ENCODE results near the gene ATF6. TPM values are rescaled to one million over a fixed set of nuclear protein-coding genes. Genes with fewer than 3 reads are reported as not detected.

The ATF6 gene
- total RNA-seq, 1 donor from 2014 or later: 51.0 TPM

DNA sequence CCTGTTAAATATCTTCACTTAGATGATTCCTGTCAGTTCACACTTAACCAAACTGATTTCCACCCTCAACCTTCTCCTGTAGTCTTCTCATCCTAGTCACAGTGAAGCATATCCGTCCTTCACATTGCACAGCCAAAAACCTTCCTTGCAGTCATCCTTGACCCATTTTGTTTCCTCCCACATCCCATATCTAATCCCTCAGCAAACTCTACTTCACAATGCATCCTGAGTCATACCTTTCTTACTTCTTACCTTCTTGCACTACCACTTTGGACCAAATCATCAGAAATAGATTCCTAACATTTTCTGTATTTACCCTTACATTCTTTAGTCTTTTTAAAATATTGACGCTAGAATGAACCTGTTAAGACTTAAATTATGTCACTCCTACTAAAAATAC lies 170.7 kb downstream of the ATF6 start:
- no peak for DNase-seq (ENCODE audit: low read depth, low spot score)

DNA sequence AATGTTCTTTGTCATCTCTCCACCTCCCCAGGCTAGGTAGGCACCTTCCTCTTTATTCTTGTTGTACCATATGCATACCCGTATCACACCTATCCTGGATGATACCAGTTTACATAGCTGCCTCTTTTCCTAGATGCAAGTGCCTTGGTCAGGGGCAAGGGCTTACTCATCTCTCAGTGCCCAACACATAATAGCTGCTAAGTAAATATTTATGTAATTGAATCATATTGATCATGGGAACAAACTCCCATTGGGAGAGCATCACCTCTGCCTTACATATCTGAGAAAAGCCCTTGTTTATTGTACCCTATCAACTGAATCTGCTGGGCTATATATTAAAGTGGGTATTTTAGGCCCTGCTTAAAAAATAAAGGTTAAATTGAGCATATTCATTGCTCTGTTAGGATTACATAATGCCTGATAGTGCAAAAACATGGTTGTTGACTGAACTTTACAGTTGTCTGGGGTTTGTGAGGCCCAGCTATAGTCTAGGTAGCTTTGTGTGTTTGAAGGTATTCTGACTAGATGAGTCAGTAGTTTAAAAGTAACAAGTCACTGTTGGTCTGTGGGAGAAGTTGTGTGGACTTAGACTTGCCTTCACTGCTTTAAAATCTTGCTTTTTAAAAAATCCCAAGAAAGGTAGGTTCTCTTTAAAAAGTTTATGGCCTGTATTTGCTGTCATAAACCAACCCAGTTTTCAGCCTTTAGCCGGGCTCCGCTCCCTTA lies 174.9 kb downstream of the ATF6 start:
- DNase-seq (ENCODE audit: low read depth, low spot score): no peak

DNA sequence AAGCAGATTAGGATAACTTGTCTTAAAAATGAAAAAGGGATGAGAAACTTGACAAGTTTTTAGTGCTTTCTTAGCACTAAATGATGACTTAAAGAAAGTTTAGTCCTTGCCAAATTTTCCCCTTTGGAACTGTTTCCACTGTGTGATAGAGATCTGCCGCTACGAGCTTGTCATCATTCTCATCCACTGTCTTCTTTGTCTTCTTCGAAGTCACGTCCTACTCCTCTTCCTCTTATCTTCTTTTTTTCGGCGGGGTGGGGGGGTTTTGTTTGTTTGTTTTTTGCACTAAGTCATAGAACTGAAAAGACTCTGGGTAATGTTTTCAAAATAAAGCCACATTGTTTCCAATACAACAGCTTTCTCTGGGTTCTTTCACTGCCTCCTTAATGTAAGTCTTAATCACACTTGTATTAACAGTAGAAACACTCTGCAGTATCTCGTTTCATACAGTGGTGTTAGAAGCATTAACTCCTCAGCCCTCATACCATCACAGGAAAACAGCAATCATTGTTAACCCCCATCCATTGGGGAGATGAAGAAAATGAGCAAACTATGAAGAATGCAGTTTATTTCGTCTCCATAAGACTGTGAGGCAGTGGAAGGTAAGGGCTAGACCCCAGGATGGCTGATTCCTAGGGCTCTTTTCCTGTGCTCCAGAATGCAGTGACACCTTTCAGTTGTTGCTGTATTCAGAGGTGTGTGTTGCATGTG lies 175.8 kb downstream of the ATF6 start:
- DNase-seq (ENCODE audit: low read depth, low spot score): no peak

DNA sequence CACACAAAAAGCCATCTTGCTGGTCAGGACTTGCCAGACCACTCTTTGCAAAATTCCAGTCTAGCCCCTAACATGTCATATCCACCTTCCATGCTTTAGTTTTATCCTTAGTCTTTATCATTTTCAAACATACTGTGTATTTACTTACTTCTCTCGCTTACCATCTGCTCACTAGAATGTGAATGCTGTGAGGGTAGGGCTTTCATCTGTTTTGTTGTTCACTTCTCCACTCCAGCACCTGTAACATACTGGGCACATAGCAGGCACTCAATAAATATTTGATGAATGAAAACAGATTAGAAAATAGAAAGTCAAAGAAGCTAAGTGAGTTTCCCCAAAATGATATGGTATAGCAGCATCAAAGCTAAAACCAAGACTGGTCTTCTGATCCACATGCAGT lies 177.6 kb downstream of the ATF6 start:
- DNase-seq (ENCODE audit: low read depth, low spot score): no peak

DNA sequence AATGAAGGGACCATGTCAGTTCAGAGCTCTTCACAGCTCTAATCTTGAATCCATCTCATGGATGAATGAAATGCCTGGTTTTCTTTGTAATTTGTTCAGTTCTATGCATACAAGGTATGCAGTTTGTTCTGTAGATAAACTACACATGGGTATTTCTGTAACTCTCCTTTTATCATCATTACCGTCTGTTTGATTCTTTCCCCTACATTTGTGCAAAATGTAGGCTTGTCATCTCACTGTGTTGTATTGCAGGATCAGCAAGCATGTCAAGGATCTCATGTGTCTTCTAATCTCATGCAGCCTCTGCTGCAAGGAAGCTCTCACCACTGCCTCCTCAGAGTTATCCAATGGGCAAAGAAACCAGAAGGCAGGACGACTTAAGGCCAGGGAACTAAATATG lies 178.3 kb downstream of the ATF6 start:
- no peak for DNase-seq (ENCODE audit: low read depth, low spot score)

DNA sequence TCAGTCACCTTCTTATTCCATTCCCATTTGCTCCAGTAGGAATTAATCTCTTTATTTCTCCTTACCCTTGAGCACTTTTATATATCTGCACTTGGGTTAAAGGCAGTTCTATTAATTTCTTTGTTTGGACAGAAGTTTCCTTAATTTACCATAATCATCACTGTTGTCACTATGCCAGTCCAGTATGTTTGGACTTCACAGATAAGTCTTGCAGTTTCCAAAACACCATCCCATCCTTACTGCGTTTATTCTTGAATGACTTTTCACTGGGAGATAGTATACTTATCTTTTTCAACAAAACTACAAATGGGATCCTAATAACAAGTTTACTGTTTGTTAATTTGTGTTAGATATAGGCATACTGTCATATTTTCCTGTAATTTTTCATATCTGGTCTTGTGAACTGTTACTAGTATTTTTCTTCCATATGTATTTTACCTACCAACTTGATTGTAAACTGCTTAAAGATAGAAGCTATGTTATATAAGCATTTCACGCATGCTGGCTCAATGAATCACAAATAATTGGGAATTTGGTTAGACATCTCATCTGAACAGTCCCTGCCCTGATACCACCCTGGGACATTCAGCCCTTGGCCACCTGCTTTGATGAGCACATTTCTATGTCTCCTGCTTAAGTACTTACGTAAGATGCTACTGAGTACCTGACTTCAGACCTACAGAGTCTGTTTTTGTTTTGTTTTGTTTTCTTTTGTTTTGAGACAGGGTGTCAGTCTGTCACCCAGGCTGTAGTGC lies 179.4 kb downstream of the ATF6 start:
- no peak for DNase-seq (ENCODE audit: low read depth, low spot score)

DNA sequence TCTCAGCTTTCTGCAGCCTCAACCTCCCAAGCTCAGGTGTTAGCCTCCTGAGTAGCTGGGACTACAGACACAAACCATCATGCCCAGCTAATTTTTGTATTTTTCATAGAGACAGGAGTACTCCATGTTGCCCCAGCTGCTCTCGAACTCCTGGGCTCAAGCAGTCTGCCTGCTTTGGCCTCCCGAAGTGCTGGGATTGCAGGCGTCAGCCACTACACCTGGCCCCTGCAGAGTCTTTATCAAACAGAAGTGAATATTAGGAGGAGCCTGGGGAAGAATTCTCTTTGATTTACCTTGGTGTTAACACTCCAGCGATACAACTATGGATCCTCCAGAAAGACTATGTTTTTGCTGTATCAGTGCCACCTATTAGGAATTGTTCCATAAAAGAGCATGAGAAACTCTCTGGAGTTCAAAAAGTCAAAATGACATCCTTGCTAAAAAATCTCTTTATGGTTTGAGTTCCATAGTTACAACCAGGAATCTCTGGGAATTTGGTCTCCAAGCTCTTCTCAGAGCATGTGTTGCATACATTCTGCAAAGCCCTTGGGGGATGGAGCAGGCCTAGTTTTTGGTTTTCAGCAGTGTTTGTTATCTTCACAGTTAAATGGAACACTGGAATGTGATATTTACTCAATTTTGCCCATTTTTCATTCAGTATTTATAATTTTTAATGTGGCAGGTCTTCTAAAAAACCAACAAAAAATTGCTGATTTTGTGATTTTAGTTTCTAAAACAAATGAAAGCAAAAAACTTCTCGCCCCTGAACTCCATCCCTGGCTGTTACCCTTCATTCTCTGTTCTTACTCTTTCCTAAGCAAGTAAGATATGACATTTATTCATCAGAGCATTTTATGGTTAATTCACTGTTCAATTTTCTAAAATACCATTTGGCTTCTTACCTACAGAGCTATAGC lies 180.2 kb downstream of the ATF6 start:
- no peak for DNase-seq (ENCODE audit: low read depth, low spot score)

DNA sequence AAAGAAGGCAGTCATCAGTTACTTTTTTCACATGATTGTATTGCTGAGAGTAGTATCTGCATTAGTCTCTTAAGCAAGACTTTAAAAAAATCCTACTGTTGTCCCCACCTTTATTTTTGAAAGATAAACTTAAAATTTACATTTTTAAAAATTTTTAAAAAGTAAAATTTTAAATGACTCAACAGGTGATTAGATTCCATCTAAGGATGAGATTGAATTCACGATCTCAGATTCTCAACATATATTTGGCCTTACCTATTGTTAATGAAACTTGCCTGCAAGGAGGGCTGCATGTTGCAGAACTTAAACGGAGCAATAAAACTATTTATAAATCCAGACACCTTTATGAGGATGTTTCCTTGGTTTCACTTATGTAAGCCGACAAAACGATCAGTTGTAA lies 182.3 kb downstream of the ATF6 start:
- no peak for DNase-seq (ENCODE audit: low read depth, low spot score)

DNA sequence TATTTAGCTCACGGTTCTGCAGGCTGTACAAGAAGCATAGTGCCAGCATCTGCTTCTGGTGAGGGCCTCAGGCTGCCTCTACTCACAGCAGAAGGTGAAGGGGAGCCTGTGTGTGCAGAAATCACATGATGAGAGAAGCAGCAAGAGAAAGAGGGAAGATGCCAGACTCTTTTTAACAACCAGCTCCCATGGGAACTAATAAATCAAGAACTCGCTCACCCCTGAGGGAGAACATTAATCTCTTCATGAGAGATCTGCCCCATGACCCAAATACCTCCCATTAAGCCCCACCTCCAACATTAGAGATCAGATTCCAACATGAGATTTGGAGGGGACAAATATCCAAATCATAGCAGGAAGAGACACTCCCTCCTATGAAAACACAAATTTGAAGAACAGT lies 183.4 kb downstream of the ATF6 start:
- no peak for DNase-seq (ENCODE audit: low read depth, low spot score)

DNA sequence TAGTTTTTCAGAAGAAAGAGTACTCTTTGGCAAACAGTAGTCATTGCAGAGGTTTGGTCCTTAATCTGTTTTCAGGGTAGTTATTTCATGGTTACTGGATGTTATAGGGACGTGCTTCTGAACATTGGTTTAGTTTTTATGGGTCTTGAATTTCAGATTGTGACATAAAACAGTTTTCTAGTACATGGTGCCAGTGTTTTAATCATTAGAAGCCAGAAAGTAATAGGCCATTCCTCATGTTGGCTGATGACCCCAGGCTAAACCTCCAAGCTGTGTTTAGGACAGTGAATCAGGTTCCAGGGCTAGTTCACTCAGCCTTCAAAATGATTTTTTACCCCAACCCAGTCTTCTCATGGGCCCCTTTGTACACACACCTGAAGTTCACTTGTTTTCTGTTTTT lies 184.3 kb downstream of the ATF6 start:
- DNase-seq (ENCODE audit: low read depth, low spot score): no peak

DNA sequence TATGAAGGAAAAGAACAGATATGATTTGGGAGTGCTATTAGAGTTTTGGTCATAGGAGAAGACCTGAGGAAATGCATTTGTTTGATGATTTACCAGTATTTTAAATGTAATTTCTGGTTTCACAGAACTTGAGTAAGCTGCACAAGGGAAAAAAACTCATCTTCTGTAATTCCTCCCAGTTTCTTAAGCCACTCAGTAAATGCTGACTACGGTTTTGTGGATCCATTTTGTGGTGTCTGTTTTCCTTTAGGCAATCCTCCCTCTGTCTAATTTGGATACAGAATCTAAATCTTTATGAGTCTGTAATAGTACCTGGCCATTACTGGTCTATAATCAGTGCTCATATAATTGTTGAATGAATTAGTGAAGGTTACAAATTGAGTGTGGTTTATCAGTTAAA lies 185.5 kb downstream of the ATF6 start:
- no peak for DNase-seq (ENCODE audit: low read depth, low spot score)

DNA sequence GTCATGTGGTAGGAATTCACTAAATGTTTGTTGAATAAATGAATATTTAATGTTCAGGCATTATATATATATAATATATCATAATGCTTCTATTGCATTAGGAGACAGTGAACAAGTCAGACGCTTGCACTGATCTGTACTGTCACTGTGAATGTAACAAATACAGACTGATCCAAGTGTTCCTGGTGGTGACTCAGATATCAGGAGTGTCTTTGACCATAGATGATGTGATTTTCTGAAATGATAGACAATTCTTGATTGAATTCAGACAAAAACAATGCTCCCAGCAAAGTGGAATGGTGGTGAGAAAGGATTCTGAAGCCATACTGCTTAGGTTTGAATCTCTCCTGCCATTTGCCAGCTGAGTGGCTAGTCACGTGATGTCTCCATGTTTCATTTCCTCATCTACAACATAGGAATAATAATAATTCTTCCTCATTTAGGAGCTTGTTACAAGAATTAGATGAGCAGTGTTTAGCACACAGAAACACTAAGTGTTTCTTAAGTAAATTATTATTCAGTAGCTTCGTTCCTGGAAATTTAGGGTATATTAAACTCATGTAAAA lies 186.6 kb downstream of the ATF6 start:
- no peak for DNase-seq (ENCODE audit: low read depth, low spot score)

DNA sequence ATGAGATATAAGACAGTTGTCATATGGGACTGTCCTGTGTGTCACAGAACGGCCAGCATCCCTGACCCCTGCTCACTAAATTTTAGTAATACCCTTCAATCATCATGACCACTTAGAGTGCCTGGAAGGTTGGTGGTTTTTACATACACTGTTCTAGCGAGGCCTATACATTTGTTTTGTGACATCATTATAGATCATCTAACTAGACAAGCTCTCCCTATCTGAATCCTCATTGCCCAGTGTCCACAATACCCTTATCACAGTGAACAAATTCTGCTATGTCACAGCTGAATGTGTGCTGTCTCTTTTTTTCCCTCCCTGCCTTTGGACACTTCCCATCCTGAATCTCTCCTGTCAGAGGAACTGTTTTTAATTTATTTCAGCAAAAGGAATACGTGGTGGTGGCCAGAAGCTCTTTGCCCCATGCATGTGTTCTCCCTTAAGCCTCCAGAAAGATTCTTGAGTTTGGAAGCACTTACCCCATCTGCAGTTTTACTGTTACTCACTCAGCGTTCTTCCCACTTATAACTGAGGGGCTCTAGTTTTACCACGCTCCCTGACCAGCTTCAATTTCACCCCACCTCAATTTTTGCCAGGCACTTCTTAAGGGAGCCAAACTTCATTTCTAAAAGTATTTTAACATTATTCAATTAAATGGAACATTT lies 187.3 kb downstream of the ATF6 start:
- DNase-seq (ENCODE audit: low read depth, low spot score): no peak

DNA sequence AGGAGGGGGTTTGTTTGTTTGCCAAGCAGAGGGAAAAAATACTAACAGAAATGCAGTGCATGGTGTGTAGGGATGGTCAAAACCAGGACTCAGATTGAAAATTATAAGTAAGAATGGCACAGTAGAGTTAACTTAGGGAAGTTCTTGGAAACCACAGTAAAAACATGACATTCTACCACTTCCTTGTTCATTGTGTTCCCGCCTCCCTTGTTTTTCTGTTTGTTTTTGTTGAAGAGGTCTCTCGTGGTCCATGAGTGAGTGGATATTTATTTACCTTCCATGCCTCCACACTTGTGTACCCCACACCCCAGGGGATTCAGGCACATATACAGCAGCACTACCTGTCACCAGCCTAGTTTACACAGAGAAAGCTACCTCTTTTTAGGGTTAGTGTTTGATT lies 187.9 kb downstream of the ATF6 start:
- DNase-seq (ENCODE audit: low read depth, low spot score): no peak

DNA sequence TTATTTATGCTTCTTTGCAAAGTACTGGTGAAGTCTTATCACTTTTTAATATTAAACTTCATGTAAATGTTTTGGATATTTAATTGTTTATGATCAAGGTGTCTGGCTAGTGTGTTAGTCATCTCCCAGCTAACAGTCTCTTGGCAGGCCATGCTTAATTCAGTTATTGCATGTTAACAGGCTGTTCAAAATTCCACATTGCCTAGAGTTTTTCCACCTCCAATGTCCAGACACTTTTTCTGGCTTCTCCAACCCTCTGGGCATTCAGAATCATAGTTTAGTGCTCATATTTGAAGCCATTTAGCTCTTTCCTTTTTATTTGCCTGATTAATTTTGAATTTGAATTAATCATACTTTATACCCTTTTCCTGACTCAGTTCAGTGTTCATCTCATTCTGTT lies 188.3 kb downstream of the ATF6 start:
- DNase-seq (ENCODE audit: low read depth, low spot score): no peak

DNA sequence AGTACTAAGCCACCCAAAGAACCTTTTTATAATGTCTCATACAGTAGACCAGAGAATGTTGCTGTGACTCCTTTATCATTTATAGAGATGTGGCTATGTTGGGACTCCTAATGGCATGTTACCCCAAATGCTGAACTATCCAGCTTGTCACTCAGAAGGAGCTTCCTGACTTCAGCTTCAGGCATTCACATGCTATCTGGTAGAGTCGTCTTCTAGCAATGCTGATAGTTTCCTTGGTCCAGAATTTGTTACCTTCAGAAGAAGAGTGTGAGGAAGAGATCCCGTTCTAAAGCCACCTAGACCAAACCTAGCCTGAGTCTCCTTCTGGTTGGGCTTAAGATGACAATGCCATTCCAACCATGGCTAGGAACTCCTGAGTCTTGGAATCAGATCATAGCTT lies 189.5 kb downstream of the ATF6 start:
- DNase-seq (ENCODE audit: low read depth, low spot score): no peak

DNA sequence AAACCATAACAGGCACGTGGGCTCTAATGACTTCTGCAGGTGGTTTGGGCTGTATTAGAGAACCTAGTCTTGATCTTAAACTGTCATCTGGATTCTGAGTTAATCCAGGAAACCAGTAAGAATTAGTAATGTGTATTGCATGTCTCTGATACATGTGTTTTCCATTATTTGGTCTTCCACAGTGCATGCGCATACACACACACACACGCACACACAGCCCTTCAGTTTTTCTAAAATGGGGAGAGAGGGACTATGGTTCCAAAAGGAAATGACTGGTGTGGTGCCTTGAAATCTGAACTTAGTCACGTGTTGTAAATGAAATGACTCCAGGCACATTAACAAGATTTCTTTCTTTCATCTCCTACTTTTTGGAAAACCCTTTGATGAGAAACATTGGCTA lies 190.0 kb downstream of the ATF6 start:
- no peak for DNase-seq (ENCODE audit: low read depth, low spot score)

DNA sequence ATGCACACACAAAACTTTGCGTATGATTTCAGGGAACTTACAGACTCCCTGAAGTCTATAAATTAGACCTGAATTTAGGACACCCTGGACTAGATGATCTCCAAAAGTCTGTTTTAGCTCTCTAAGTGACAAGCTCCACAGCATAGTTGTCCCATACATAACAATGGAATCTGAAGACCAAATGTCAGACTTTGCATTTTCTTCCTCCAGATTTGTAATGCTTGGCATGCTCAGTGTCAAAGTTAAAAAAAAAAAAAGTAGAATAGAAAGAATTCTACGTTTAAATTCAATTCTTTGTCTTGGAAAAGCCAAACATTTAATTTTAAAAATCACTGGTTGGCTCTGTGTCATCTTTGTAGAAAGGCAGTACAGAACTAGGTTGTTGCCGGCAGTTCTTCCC lies 190.8 kb downstream of the ATF6 start:
- no peak for DNase-seq (ENCODE audit: low read depth, low spot score)

DNA sequence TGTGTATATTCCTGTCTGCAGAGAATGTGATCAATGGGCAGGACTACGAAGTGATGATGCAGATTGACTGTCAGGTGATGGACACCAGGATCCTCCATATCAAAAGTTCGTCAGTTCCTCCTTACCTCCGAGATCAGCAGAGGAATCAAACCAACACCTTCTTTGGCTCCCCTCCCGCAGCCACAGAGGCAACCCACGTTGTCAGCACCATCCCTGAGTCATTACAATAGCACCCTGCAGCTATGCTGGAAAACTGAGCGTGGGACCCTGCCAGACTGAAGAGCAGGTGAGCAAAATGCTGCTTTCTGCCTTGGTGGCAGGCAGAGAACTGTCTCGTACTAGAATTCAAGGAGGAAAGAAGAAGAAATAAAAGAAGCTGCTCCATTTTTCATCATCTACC lies 192.3 kb downstream of the ATF6 start:
- DNase-seq (ENCODE audit: low read depth, low spot score): no peak

DNA sequence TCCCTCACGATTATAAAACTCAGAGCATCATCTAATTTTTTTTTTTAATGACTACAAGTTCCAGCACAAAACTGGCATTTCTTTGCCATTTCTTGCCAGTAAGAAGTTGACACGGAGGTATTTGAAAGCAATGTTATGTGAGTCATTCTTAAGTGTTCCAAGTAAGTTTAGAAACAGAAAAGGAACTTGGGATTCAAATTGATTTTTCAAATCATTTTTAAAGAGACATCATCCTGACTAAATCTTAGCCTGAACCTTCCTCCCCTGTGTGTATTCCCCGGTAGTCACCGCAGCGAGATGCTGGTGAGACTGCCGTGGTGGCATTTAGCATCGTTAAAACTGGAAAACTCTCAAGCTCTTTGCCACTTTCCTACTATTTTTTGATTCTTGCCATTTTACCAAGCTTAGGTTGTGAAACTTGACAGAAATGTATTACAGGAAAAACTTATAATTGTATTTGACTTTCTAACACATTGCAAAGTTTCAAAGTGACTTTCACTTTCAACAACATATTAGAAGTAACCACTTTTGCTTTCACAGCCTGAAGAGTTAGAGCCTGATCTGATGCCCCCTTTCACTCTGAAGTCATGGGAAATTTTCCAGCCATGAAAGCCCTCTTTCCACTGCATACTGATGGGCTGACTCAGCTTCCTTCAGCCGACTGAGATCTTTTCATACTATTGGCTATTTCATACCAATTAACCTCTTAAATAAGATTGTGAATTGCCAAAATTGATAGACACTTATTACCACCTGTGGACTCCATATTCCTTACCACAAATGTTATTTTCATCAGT lies 196.2 kb downstream of the ATF6 start:
- DNase-seq (ENCODE audit: low read depth, low spot score): peak; percentile 79

Measured in pulmonary artery endothelial cell (primary cell).